H1 (cell line): Measurements from ENCODE around the gene MARK3. TPM values are rescaled to one million over a fixed set of nuclear protein-coding genes. Genes with fewer than 3 reads are reported as not detected.

Experiments used
- PHF8 ChIP-seq: fragments of 200-600 bp; sonication (generic); conservative IDR thresholded peaks from 2 replicates; pipeline ENCODE4 v1.7.1; 2012; ENCODE audit warnings: low read depth, mild to moderate bottlenecking, inconsistent platforms, low read length, moderate library complexity
- RAD21 ChIP-seq, 2 experiments: IDR thresholded peaks in 1 of 2; conservative IDR thresholded peaks in 1 of 2; 2 replicates each; pipeline ENCODE4 v1.6.1; 2011; ENCODE audit warnings: low read depth in 2 of 2, low read length in 2 of 2, improper control_type of control experiment in 1 of 2, inconsistent platforms in 1 of 2, mild to moderate bottlenecking in 1 of 2, moderate library complexity in 1 of 2
- SIRT6 ChIP-seq: IDR thresholded peaks from one replicate; pipeline ENCODE4 v1.7.1; 2012; ENCODE audit warnings: low read length, inconsistent platforms
- polyA plus RNA-seq, 7 experiments: library from polyadenylated mRNA; depleted of rRNA in 3 of 7; stranded (reverse) in 5 of 7; unstranded in 2 of 7; fragments of >200 nt in 5 of 7; fragments of 200-250 nt in 2 of 7; gene quantifications; 1 replicate in 5 of 7; 2 replicates in 1 of 7; 4 replicates in 1 of 7; pipeline versions ENCODE4 v1.2.1 to v1.2.3, GENCODE V29; 2011 to 2013; ENCODE audit warnings: missing spikeins in 2 of 7, mixed read lengths in 2 of 7
- total RNA-seq: library from RNA; stranded (reverse); fragmentation: NEBNext Ultra II Directional; extraction: Animal tissue kit (Norgen Biotek cat#: 25700); gene quantifications from 2 replicates; pipeline ENCODE4 v1.2.1, GENCODE V29; 2021

The MARK3 gene
- total and polyA plus RNA-seq, 2 of the 8 experiments (the other 6 are each of a cell fraction or from before 2014, with no cell fraction given): 39.4 to 76.9 TPM

DNA sequence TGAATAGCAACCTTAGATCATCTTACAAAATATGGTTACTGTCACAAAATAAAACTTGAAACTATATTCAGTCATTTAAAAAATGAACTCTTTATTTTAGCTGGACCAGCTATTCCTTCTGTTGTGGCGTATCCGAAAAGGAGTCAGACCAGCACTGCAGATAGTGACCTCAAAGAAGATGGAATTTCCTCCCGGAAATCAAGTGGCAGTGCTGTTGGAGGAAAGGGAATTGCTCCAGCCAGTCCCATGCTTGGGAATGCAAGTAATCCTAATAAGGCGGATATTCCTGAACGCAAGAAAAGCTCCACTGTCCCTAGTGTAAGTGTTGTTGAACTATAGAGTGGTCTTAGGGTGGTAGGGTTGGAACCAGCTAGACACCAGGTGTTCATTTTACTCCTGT, 89.7 kb downstream of the MARK3 start (continued):
- TF ChIP-seq PHF8: no peak
- TF ChIP-seq RAD21 (IDR thresholded peaks at IDR 0.05 in 1 of 2, conservative IDR thresholded peaks at IDR 0.05 in 1 of 2; ENCODE audit: low read depth in 2 of 2, low read length in 2 of 2): no peak
- TF ChIP-seq SIRT6: no peak
